H1 (cell line): ENCODE results near the gene MAPKAP1. TPM values are rescaled to one million over a fixed set of nuclear protein-coding genes. Genes with fewer than 3 reads are reported as not detected.

ENCODE experiments used
- CTCF ChIA-PET: fragments of 300-600 bp; sonication (Branson Sonifier 250); formaldehyde crosslinking; loops from one replicate; lab custom pipeline; 2021; ENCODE audit not compliant: partially characterized antibody; lab: Charles Lee
- POLR2A ChIA-PET: fragments of 300-600 bp; sonication (Branson Sonifier 250); formaldehyde crosslinking; loops from one replicate; lab custom pipeline; 2021; ENCODE audit warnings: inconsistent platforms; ENCODE audit not compliant: partially characterized antibody; lab: Charles Lee
- DNase-seq, 2 experiments: peaks; one replicate each; pipeline versions ENCODE4 v3.0.0 to v3.0.0-alpha.2; 2010 to 2022; ENCODE audit warnings: low spot score in 2 of 2, low read depth in 1 of 2, mixed read lengths in 1 of 2
- FAIRE-seq: peaks from 2 replicates; lab custom pipeline; 2011; peaks lifted over from hg19 to GRCh38; lab: Jason Lieb, UNC
- H2AFZ ChIP-seq: 2 replicates; pipeline ENCODE4 v1.8.1; 2012; ENCODE audit warnings: low read length, inconsistent platforms
- H2AK5ac ChIP-seq: 2 replicates; pipeline ENCODE4 v1.6.1; 2013; ENCODE audit warnings: low read depth, low read length
- H2BK120ac ChIP-seq: replicated peaks from 2 replicates; pipeline ENCODE3; 2013; ENCODE audit warnings: low read depth, low read length, inconsistent platforms
- H2BK12ac ChIP-seq: 2 replicates; pipeline ENCODE4 v1.6.1; 2013; ENCODE audit warnings: low read depth, low read length
- H2BK15ac ChIP-seq: 2 replicates; pipeline ENCODE4 v1.6.1; 2013; ENCODE audit warnings: low read length
- H2BK20ac ChIP-seq: 2 replicates; pipeline ENCODE4 v1.6.1; 2013; ENCODE audit warnings: low read length
- H2BK5ac ChIP-seq: 2 replicates; pipeline ENCODE4 v1.6.1; 2013; ENCODE audit warnings: low read depth, low read length
- H3K14ac ChIP-seq: 2 replicates; pipeline ENCODE4 v1.6.1; 2013; ENCODE audit warnings: inconsistent platforms; ENCODE audit not compliant: insufficient read length
- H3K18ac ChIP-seq: 2 replicates; pipeline ENCODE4 v1.6.1; 2013; ENCODE audit warnings: low read length; ENCODE audit errors: extremely low read depth
- H3K23ac ChIP-seq: 2 replicates; pipeline ENCODE4 v1.6.1; 2013; ENCODE audit warnings: inconsistent platforms; ENCODE audit not compliant: insufficient read length
- H3K23me2 ChIP-seq: 2 replicates; pipeline ENCODE4 v1.6.1; 2013; ENCODE audit warnings: low read depth, low read length
- H3K27ac ChIP-seq: 2 replicates; pipeline ENCODE4 v1.6.1; 2011; ENCODE audit warnings: low read depth, low read length, inconsistent platforms
- H3K27me3 ChIP-seq, 4 experiments: replicated peaks in 1 of 4; 1 replicate in 1 of 4; 2 replicates in 3 of 4; pipeline versions ENCODE4 v1.6.1 to v1.8.1; 2011 to 2013; ENCODE audit warnings: low read length in 3 of 4, mild to moderate bottlenecking in 3 of 4, inconsistent platforms in 2 of 4, mixed read lengths in 2 of 4, moderate library complexity in 1 of 4; ENCODE audit not compliant: control insufficient read depth in 3 of 4, insufficient read depth in 3 of 4; ENCODE audit errors: extremely low read depth in 1 of 4
- H3K36me3 ChIP-seq, 4 experiments: 2 replicates each; pipeline versions ENCODE4 v1.6.1 to v1.8.1; 2011 to 2013; ENCODE audit warnings: mild to moderate bottlenecking in 4 of 4, low read length in 3 of 4, moderate library complexity in 2 of 4, control low read depth in 1 of 4, inconsistent platforms in 1 of 4; ENCODE audit not compliant: insufficient read depth in 4 of 4, control insufficient read depth in 2 of 4
- H3K4ac ChIP-seq: replicated peaks from 2 replicates; pipeline ENCODE3; 2013; ENCODE audit warnings: low read length, low read depth, mixed read lengths, inconsistent platforms; ENCODE audit not compliant: insufficient read length
- H3K4me1 ChIP-seq, 4 experiments: replicated peaks in 1 of 4; 1 replicate in 1 of 4; 2 replicates in 3 of 4; pipeline versions ENCODE4 v1.6.1 to v1.8.1; 2011 to 2013; ENCODE audit warnings: low read length in 3 of 4, inconsistent platforms in 2 of 4, mixed read lengths in 1 of 4; ENCODE audit not compliant: insufficient read depth in 4 of 4, control insufficient read depth in 3 of 4
- H3K4me2 ChIP-seq, 2 experiments: 2 replicates each; pipeline versions ENCODE4 v1.6.1 to v1.8.1; 2011 to 2013; ENCODE audit warnings: low read depth in 2 of 2, low read length in 2 of 2, control low read depth in 1 of 2, inconsistent platforms in 1 of 2, mild to moderate bottlenecking in 1 of 2; ENCODE audit not compliant: insufficient read depth in 1 of 2
- H3K4me3 ChIP-seq, 4 experiments: fragments of 200-600, 300-600 bp in 1 of 4; sonication (generic), shearing (Covaris generic), sonication (Bioruptor Twin) in 1 of 4; 2 replicates each; pipeline versions ENCODE4 v1.5.1 to v1.8.1; 2011 to 2016; ENCODE audit warnings: low read length in 4 of 4, low read depth in 3 of 4, control low read depth in 2 of 4, inconsistent platforms in 2 of 4, mild to moderate bottlenecking in 2 of 4, mixed read lengths in 1 of 4, moderate library complexity in 1 of 4; ENCODE audit not compliant: insufficient read depth in 2 of 4; ENCODE audit errors: extremely low read depth in 1 of 4
- H3K56ac ChIP-seq: replicated peaks from 2 replicates; pipeline ENCODE3; 2013; ENCODE audit warnings: low read depth, mild to moderate bottlenecking, mixed read lengths, low read length, inconsistent platforms; ENCODE audit not compliant: insufficient read length
- H3K79me1 ChIP-seq: 2 replicates; pipeline ENCODE4 v1.6.1; 2013; ENCODE audit warnings: low read depth, low read length, control low read depth
- H3K79me2 ChIP-seq, 2 experiments: 2 replicates each; pipeline versions ENCODE4 v1.6.1 to v1.8.1; 2012 to 2013; ENCODE audit warnings: low read length in 2 of 2, mild to moderate bottlenecking in 2 of 2, inconsistent platforms in 1 of 2; ENCODE audit not compliant: insufficient read depth in 2 of 2, control insufficient read depth in 1 of 2
- H3K9ac ChIP-seq, 4 experiments: replicated peaks in 1 of 4; 1 replicate in 1 of 4; 2 replicates in 3 of 4; pipeline versions ENCODE4 v1.6.1 to v1.8.1; 2011 to 2013; ENCODE audit warnings: low read depth in 3 of 4, low read length in 3 of 4, control low read depth in 2 of 4, mild to moderate bottlenecking in 2 of 4, moderate library complexity in 2 of 4, inconsistent platforms in 1 of 4; ENCODE audit errors: extremely low read depth in 1 of 4
- H3K9me3 ChIP-seq, 2 experiments: 2 replicates each; pipeline versions ENCODE4 v1.6.1 to v1.8.1; 2012 to 2013; ENCODE audit warnings: mild to moderate bottlenecking in 2 of 2, moderate library complexity in 2 of 2, control low read depth in 1 of 2, inconsistent platforms in 1 of 2, low read depth in 1 of 2, low read length in 1 of 2, mixed read lengths in 1 of 2; ENCODE audit not compliant: insufficient read depth in 2 of 2
- H4K20me1 ChIP-seq, 2 experiments: replicated peaks in 1 of 2; 2 replicates each; pipeline versions ENCODE3 to v1.8.1; 2011 to 2013; ENCODE audit warnings: inconsistent platforms in 2 of 2, low read length in 2 of 2, mild to moderate bottlenecking in 1 of 2; ENCODE audit not compliant: insufficient read depth in 2 of 2, control insufficient read depth in 1 of 2
- H4K5ac ChIP-seq: 2 replicates; pipeline ENCODE4 v1.6.1; 2013; ENCODE audit warnings: low read length, low read depth, mixed read lengths, inconsistent platforms; ENCODE audit not compliant: insufficient read length
- H4K8ac ChIP-seq: 2 replicates; pipeline ENCODE4 v1.8.0; 2013; ENCODE audit warnings: mild to moderate bottlenecking, moderate library complexity, low read length, inconsistent platforms; ENCODE audit not compliant: insufficient read depth; ENCODE audit errors: extremely low read depth
- H4K91ac ChIP-seq: replicated peaks from 2 replicates; pipeline ENCODE3; 2013; ENCODE audit warnings: low read length, mixed read lengths, inconsistent platforms; ENCODE audit not compliant: insufficient read length
- polyA plus RNA-seq, 7 experiments: library from polyadenylated mRNA; depleted of rRNA in 3 of 7; stranded (reverse) in 5 of 7; unstranded in 2 of 7; fragments of >200 nt in 5 of 7; fragments of 200-250 nt in 2 of 7; gene quantifications; 1 replicate in 5 of 7; 2 replicates in 1 of 7; 4 replicates in 1 of 7; pipeline versions ENCODE4 v1.2.1 to v1.2.3, GENCODE V29; 2011 to 2013; ENCODE audit warnings: missing spikeins in 2 of 7, mixed read lengths in 2 of 7
- total RNA-seq: library from RNA; stranded (reverse); fragmentation: NEBNext Ultra II Directional; extraction: Animal tissue kit (Norgen Biotek cat#: 25700); gene quantifications from 2 replicates; pipeline ENCODE4 v1.2.1, GENCODE V29; 2021
- TF ChIP-seq, protein P1 (sequence below): fragments of 300-600 bp; sonication (generic); IDR thresholded peaks from 2 replicates; pipeline ENCODE4 v1.7.1; 2012; ENCODE audit warnings: low read length, moderate library complexity, mild to moderate bottlenecking, inconsistent platforms; ENCODE audit not compliant: insufficient replicate concordance

Gene MAPKAP1
- total and polyA plus RNA-seq, 2 of the 8 experiments (the other 6 are each of a cell fraction or from before 2014, with no cell fraction given): 79.2 to 140 TPM

GRCh38 chr9:125612616-125613015, 94.4 kb downstream of the MAPKAP1 start:
- CTCF ChIA-PET: no interaction called here
- H3K27me3 ChIP-seq: no peaks in the 10 kb centered on the region
- H3K4me2 ChIP-seq: no peak overlapping the region
- H3K79me1 ChIP-seq: peaks cover 3% of the 10 kb centered on the region; the same call in 1 of the 2 replicates
- FAIRE-seq: no peak
- H3K9me3 ChIP-seq: no peaks in the 10 kb centered on the region
- H2BK5ac ChIP-seq: no peak overlapping the region
- H3K79me2 ChIP-seq: peaks cover 0 to 58% of the 10 kb centered on the region in 2 experiments
- H3K9ac ChIP-seq: no peak overlapping the region
- H3K27ac ChIP-seq: no peak overlapping the region
- no peak overlapping the region for H3K18ac ChIP-seq
- H3K4me3 ChIP-seq: no peak overlapping the region
- no peak overlapping the region for H4K91ac ChIP-seq
- H3K23ac ChIP-seq: no peak overlapping the region
- H4K8ac ChIP-seq: no peak overlapping the region
- DNase-seq: no peak
- no peak overlapping the region for H2AK5ac ChIP-seq
- no peaks in the 10 kb centered on the region for H4K20me1 ChIP-seq
- no peak overlapping the region for H3K56ac ChIP-seq
- H3K23me2 ChIP-seq: no peaks in the 10 kb centered on the region
- no peak overlapping the region for H3K14ac ChIP-seq
- H2AFZ ChIP-seq: no peak overlapping the region
- no peak overlapping the region for H3K4ac ChIP-seq
- no peak overlapping the region for H2BK20ac ChIP-seq
- peaks cover 0 to 4% (median 2%) of the 10 kb centered on the region in 4 experiments; a peak in 3 of 7 replicates for H3K4me1 ChIP-seq
- no peak overlapping the region for H4K5ac ChIP-seq
- POLR2A ChIA-PET: no interaction called here
- no peak overlapping the region for H2BK15ac ChIP-seq
- no peaks in the 10 kb centered on the region for H3K36me3 ChIP-seq
- H2BK120ac ChIP-seq: no peak overlapping the region
- H2BK12ac ChIP-seq: no peak overlapping the region
- TF ChIP-seq, protein P1, sequence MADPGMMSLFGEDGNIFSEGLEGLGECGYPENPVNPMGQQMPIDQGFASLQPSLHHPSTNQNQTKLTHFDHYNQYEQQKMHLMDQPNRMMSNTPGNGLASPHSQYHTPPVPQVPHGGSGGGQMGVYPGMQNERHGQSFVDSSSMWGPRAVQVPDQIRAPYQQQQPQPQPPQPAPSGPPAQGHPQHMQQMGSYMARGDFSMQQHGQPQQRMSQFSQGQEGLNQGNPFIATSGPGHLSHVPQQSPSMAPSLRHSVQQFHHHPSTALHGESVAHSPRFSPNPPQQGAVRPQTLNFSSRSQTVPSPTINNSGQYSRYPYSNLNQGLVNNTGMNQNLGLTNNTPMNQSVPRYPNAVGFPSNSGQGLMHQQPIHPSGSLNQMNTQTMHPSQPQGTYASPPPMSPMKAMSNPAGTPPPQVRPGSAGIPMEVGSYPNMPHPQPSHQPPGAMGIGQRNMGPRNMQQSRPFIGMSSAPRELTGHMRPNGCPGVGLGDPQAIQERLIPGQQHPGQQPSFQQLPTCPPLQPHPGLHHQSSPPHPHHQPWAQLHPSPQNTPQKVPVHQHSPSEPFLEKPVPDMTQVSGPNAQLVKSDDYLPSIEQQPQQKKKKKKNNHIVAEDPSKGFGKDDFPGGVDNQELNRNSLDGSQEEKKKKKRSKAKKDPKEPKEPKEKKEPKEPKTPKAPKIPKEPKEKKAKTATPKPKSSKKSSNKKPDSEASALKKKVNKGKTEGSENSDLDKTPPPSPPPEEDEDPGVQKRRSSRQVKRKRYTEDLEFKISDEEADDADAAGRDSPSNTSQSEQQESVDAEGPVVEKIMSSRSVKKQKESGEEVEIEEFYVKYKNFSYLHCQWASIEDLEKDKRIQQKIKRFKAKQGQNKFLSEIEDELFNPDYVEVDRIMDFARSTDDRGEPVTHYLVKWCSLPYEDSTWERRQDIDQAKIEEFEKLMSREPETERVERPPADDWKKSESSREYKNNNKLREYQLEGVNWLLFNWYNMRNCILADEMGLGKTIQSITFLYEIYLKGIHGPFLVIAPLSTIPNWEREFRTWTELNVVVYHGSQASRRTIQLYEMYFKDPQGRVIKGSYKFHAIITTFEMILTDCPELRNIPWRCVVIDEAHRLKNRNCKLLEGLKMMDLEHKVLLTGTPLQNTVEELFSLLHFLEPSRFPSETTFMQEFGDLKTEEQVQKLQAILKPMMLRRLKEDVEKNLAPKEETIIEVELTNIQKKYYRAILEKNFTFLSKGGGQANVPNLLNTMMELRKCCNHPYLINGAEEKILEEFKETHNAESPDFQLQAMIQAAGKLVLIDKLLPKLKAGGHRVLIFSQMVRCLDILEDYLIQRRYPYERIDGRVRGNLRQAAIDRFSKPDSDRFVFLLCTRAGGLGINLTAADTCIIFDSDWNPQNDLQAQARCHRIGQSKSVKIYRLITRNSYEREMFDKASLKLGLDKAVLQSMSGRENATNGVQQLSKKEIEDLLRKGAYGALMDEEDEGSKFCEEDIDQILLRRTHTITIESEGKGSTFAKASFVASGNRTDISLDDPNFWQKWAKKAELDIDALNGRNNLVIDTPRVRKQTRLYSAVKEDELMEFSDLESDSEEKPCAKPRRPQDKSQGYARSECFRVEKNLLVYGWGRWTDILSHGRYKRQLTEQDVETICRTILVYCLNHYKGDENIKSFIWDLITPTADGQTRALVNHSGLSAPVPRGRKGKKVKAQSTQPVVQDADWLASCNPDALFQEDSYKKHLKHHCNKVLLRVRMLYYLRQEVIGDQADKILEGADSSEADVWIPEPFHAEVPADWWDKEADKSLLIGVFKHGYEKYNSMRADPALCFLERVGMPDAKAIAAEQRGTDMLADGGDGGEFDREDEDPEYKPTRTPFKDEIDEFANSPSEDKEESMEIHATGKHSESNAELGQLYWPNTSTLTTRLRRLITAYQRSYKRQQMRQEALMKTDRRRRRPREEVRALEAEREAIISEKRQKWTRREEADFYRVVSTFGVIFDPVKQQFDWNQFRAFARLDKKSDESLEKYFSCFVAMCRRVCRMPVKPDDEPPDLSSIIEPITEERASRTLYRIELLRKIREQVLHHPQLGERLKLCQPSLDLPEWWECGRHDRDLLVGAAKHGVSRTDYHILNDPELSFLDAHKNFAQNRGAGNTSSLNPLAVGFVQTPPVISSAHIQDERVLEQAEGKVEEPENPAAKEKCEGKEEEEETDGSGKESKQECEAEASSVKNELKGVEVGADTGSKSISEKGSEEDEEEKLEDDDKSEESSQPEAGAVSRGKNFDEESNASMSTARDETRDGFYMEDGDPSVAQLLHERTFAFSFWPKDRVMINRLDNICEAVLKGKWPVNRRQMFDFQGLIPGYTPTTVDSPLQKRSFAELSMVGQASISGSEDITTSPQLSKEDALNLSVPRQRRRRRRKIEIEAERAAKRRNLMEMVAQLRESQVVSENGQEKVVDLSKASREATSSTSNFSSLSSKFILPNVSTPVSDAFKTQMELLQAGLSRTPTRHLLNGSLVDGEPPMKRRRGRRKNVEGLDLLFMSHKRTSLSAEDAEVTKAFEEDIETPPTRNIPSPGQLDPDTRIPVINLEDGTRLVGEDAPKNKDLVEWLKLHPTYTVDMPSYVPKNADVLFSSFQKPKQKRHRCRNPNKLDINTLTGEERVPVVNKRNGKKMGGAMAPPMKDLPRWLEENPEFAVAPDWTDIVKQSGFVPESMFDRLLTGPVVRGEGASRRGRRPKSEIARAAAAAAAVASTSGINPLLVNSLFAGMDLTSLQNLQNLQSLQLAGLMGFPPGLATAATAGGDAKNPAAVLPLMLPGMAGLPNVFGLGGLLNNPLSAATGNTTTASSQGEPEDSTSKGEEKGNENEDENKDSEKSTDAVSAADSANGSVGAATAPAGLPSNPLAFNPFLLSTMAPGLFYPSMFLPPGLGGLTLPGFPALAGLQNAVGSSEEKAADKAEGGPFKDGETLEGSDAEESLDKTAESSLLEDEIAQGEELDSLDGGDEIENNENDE: no peak
